Fibroblast of lung (primary cell): ENCODE measurements around the gene C10orf71.

Source experiments
- EZH2 ChIP-seq: IDR thresholded peaks from 2 replicates; pipeline ENCODE4 v1.5.1; 2012; ENCODE audit warnings: low read length, control low read depth, mild to moderate bottlenecking; ENCODE audit errors: missing control alignments
- TF ChIP-seq, protein P1 (sequence below), 2 donors: IDR thresholded peaks in 1 of 2; conservative IDR thresholded peaks in 1 of 2; 1 replicate in 1 of 2; 2 replicates in 1 of 2; pipeline ENCODE4 v1.5.1; 2011 to 2012; ENCODE audit warnings: low read length in 2 of 2, control low read depth in 1 of 2, inconsistent platforms in 1 of 2, low read depth in 1 of 2, mild to moderate bottlenecking in 1 of 2

DNA sequence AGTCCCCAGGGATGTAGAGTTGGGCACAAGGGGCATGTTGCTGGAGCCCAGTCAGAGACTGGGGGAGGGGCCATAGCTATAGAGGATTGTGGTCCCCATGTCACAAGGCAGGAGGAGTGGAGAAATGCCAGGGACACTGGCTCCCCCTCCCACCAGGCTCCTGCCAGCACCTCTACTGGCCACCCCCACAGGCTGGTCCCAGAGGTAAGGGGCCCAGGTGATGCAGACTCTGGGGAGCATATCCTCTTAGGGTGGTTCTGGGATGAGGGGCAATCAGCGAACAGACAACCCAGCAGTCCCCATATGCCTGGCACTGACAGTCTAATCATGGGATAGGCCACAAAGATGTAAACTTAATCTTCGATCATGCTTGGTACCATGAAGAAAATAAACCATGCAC is 21.2 kb downstream of the C10orf71 start:
- TF ChIP-seq, protein P1, sequence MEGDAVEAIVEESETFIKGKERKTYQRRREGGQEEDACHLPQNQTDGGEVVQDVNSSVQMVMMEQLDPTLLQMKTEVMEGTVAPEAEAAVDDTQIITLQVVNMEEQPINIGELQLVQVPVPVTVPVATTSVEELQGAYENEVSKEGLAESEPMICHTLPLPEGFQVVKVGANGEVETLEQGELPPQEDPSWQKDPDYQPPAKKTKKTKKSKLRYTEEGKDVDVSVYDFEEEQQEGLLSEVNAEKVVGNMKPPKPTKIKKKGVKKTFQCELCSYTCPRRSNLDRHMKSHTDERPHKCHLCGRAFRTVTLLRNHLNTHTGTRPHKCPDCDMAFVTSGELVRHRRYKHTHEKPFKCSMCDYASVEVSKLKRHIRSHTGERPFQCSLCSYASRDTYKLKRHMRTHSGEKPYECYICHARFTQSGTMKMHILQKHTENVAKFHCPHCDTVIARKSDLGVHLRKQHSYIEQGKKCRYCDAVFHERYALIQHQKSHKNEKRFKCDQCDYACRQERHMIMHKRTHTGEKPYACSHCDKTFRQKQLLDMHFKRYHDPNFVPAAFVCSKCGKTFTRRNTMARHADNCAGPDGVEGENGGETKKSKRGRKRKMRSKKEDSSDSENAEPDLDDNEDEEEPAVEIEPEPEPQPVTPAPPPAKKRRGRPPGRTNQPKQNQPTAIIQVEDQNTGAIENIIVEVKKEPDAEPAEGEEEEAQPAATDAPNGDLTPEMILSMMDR (conservative IDR thresholded peaks at IDR 0.05 in 1 of 2, IDR thresholded peaks at IDR 0.05 in 1 of 2; ENCODE audit: low read depth in 1 of 2, low read length in 2 of 2), result no peak
- no peak for TF ChIP-seq EZH2
